HCT116 (cell line): Measurements from ENCODE around the gene PLAGL2. TPM values are rescaled to one million over a fixed set of nuclear protein-coding genes. Genes with fewer than 3 reads are reported as not detected.

ENCODE experiments used
- ATAC-seq: fragments of 200-7000 bp; cut with Tn5 transposase; 2 replicates; pipeline ENCODE4 v1.9.1; 2020; ENCODE audit warnings: mild to moderate bottlenecking, moderate library complexity
- BruUV-seq: library from RNA; stranded (reverse); fragments of 400-500 nt; replicated peaks from 2 replicates; lab custom pipeline; 2021; lab: Mats Ljungman, UMichigan
- CTCF ChIA-PET: fragments of 300-600 bp; sonication (Branson Sonifier 250); formaldehyde crosslinking; loops from one replicate; lab custom pipeline; 2021; ENCODE audit warnings: antibody characterized with exemption; lab: Charles Lee
- POLR2A ChIA-PET: fragments of 300-600, 350-600 bp; sonication (Branson Sonifier 250); formaldehyde crosslinking; loops from one replicate; lab custom pipeline; 2021; ENCODE audit warnings: antibody characterized with exemption; lab: Charles Lee
- RAD21 ChIA-PET, 2 experiments: fragments of 300-600 bp; sonication (Branson Sonifier 250); formaldehyde crosslinking; loops; one replicate each; lab custom pipeline; 2023; ENCODE audit warnings: low total read pairs in 2 of 2; ENCODE audit not compliant: uncharacterized antibody in 2 of 2, unreplicated experiment in 2 of 2, low non-redundant PET in 1 of 2; lab: Charles Lee
- DNase-seq: peaks from one replicate; pipeline ENCODE4 v3.0.0-alpha.2; 2010; ENCODE audit warnings: low read depth, low spot score
- H2AFZ ChIP-seq: fragments of 200-600 bp; shearing (Covaris generic), sonication (generic); 2 replicates; pipeline ENCODE4 v1.6.1; 2017; ENCODE audit warnings: low read depth, mixed run types, mixed read lengths, antibody characterized with exemption, low read length; ENCODE audit not compliant: poor library complexity, severe bottlenecking
- H3K27ac ChIP-seq: 2 replicates; pipeline ENCODE4 v1.5.1; 2012; ENCODE audit warnings: low read depth, low read length
- H3K27me3 ChIP-seq: fragments of 200-600 bp; sonication (generic); 2 replicates; pipeline ENCODE4 v1.6.1; 2016; ENCODE audit warnings: mixed run types, low read length, mixed read lengths; ENCODE audit not compliant: insufficient read depth
- H3K36me3 ChIP-seq, 2 experiments: fragments of 200-500 bp in 1 of 2; fragments of 200-600 bp in 1 of 2; sonication (Bioruptor generic) in 1 of 2; sonication (generic) in 1 of 2; 2 replicates each; pipeline versions ENCODE4 v1.5.1 to v1.6.1; 2014 to 2016; ENCODE audit warnings: low read length in 2 of 2, inconsistent platforms in 1 of 2, mixed read lengths in 1 of 2, mixed run types in 1 of 2; ENCODE audit not compliant: insufficient read depth in 2 of 2, control insufficient read depth in 1 of 2
- H3K4me1 ChIP-seq, 2 experiments: fragments of 200-600 bp in 1 of 2; sonication (generic) in 1 of 2; 2 replicates each; pipeline versions ENCODE4 v1.5.1 to v1.6.1; 2012 to 2017; ENCODE audit warnings: low read length in 2 of 2, inconsistent platforms in 1 of 2, mild to moderate bottlenecking in 1 of 2, mixed read lengths in 1 of 2, mixed run types in 1 of 2, moderate library complexity in 1 of 2; ENCODE audit not compliant: insufficient read depth in 2 of 2, control insufficient read depth in 1 of 2
- H3K4me2 ChIP-seq: fragments of 200-600 bp; sonication (generic); 2 replicates; pipeline ENCODE4 v1.6.1; 2017; ENCODE audit warnings: mixed run types, low read length, mixed read lengths
- H3K4me3 ChIP-seq, 2 experiments: fragments of 200-600 bp in 1 of 2; sonication (generic) in 1 of 2; replicated peaks in 1 of 2; 2 replicates each; pipeline ENCODE4 v1.5.1; 2011 to 2016; ENCODE audit warnings: low read length in 2 of 2, control low read depth in 1 of 2, low read depth in 1 of 2, mild to moderate bottlenecking in 1 of 2, mixed read lengths in 1 of 2, mixed run types in 1 of 2
- H3K79me2 ChIP-seq: fragments of 200-600 bp; sonication (generic); 2 replicates; pipeline ENCODE4 v1.6.1; 2017; ENCODE audit warnings: mild to moderate bottlenecking, mixed run types, low read length, moderate library complexity, mixed read lengths; ENCODE audit not compliant: insufficient read depth
- H3K9ac ChIP-seq: fragments of 200-600 bp; sonication (generic); 2 replicates; pipeline ENCODE4 v1.6.1; 2016; ENCODE audit warnings: low read length, mixed read lengths
- H3K9me2 ChIP-seq: fragments of 200-600 bp; sonication (generic), shearing (Covaris generic); 2 replicates; pipeline ENCODE4 v1.6.1; 2017; ENCODE audit warnings: mixed run types, mild to moderate bottlenecking, moderate library complexity; ENCODE audit not compliant: insufficient read depth
- H3K9me3 ChIP-seq, 2 experiments: fragments of 200-500 bp in 1 of 2; fragments of 200-600 bp in 1 of 2; sonication (Bioruptor generic) in 1 of 2; sonication (generic) in 1 of 2; 2 replicates each; pipeline ENCODE4 v1.6.1; 2014 to 2017; ENCODE audit warnings: low read length in 2 of 2, mixed read lengths in 2 of 2, inconsistent platforms in 1 of 2, low read depth in 1 of 2, mild to moderate bottlenecking in 1 of 2, mixed run types in 1 of 2, moderate library complexity in 1 of 2; ENCODE audit not compliant: control insufficient read depth in 1 of 2, insufficient read depth in 1 of 2
- H4K20me1 ChIP-seq: fragments of 200-600 bp; sonication (generic), shearing (Covaris generic); 2 replicates; pipeline ENCODE4 v1.6.1; 2017; ENCODE audit warnings: mixed run types, mild to moderate bottlenecking, moderate library complexity; ENCODE audit not compliant: insufficient read depth
- ATF3 ChIP-seq: IDR thresholded peaks from 2 replicates; pipeline ENCODE4 v1.6.1; 2012
- EGR1 ChIP-seq: IDR thresholded peaks from 2 replicates; pipeline ENCODE4 v1.6.1; 2012; ENCODE audit warnings: low read depth
- EZH2 ChIP-seq: fragments of 200-600 bp; sonication (generic); IDR thresholded peaks from 2 replicates; pipeline ENCODE4 v1.6.1; 2017; ENCODE audit warnings: antibody characterized with exemption, mixed run types
- FOSL1 ChIP-seq: IDR thresholded peaks from 2 replicates; pipeline ENCODE4 v1.6.1; 2012; ENCODE audit warnings: low read depth
- JUND ChIP-seq: IDR thresholded peaks from 2 replicates; pipeline ENCODE4 v1.6.1; 2012
- MAX ChIP-seq: IDR thresholded peaks from 2 replicates; pipeline ENCODE4 v1.6.1; 2012
- POLR2A ChIP-seq: IDR thresholded peaks from 2 replicates; pipeline ENCODE4 v1.7.0; 2011; ENCODE audit warnings: borderline replicate concordance; ENCODE audit not compliant: insufficient read depth, insufficient read length; ENCODE audit errors: extremely low read depth
- RAD21 ChIP-seq: IDR thresholded peaks from 2 replicates; pipeline ENCODE4 v1.6.1; 2012; ENCODE audit warnings: low read depth, mild to moderate bottlenecking
- SIN3A ChIP-seq: IDR thresholded peaks from 2 replicates; pipeline ENCODE4 v1.6.1; 2012; ENCODE audit warnings: low read depth
- YY1 ChIP-seq: IDR thresholded peaks from 2 replicates; pipeline ENCODE4 v1.6.1; 2011; ENCODE audit warnings: low read length, low read depth, moderate library complexity, mild to moderate bottlenecking; ENCODE audit not compliant: insufficient replicate concordance; ENCODE audit errors: extremely low read depth
- intact Hi-C: fragments of 100-400 bp; cut with micrococcal nuclease; formaldehyde crosslinking; loops from 2 replicates; pipeline ENCODE4 v1.10.0; 2022
- total RNA-seq: library from RNA; stranded (reverse); gene quantifications from one replicate; pipeline ENCODE4 v1.2.1, GENCODE V29; 2021; ENCODE audit not compliant: unreplicated experiment

PLAGL2 gene
- total RNA-seq, 1 experiment from 2014 or later: 18.3 TPM

GRCh38 chr20:32227306-32227705 is 19.8 kb upstream of the PLAGL2 start:
- Histone ChIP-seq H3K9me2 (no peaks in the 10 kb centered on the region), H3K27ac (no peak overlapping the region), H2AFZ (no peak overlapping the region), H3K4me3 (no peak overlapping the region), H3K9me3 (no peaks in the 10 kb centered on the region), H3K4me1 (no peaks in the 10 kb centered on the region), H3K79me2 (no peaks in the 10 kb centered on the region), H4K20me1 (no peaks in the 10 kb centered on the region), H3K27me3 (no peaks in the 10 kb centered on the region), H3K4me2 (no peak overlapping the region), H3K9ac (no peak overlapping the region), H3K36me3 (peaks cover 17 to 29% of the 10 kb centered on the region in 2 experiments)
- TF ChIP-seq EZH2: no peak
- TF ChIP-seq EGR1: no peak
- no peak for TF ChIP-seq JUND
- no peak for TF ChIP-seq MAX
- no peak for TF ChIP-seq YY1
- RAD21 ChIA-PET: no interaction called here
- POLR2A ChIA-PET: no interaction called here
- BruUV-seq: no TSS peak
- CTCF ChIA-PET: no interaction called here
- intact Hi-C loops: no loop called here
- DNase-seq: no peak
- ATAC-seq: no peak

DNA sequence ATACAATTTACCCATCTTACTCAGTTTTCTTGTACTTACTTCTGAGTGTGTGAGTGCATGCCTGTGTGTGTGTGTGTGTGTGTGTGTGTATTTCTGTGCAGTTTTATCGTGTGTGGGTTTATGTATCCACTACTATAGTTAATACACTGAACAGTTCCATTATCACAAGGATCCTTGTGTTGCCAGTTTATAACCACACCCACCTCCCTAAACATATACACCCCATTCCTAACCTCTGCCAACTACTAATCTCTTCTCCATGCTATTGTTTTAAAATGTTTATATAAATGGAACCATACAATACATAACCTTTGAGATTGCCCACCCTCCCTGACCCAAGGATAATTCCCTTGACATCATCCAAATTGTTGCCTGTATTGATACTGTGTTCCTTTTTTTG is 18.8 kb upstream of the PLAGL2 start:
- Histone ChIP-seq H3K9me2 (no peaks in the 10 kb centered on the region), H3K4me2 (no peak overlapping the region), H2AFZ (no peak overlapping the region), H3K9me3 (no peaks in the 10 kb centered on the region), H4K20me1 (no peaks in the 10 kb centered on the region), H3K4me3 (no peak overlapping the region), H3K9ac (no peak overlapping the region), H3K4me1 (no peaks in the 10 kb centered on the region), H3K36me3 (peaks cover 17 to 23% of the 10 kb centered on the region in 2 experiments), H3K79me2 (no peaks in the 10 kb centered on the region), H3K27ac (no peak overlapping the region), H3K27me3 (no peaks in the 10 kb centered on the region)
- RAD21 ChIA-PET: no interaction called here
- POLR2A ChIA-PET: no interaction called here
- DNase-seq: no peak
- no TSS peak for BruUV-seq
- intact Hi-C loops: no loop called here
- ATAC-seq: no peak
- CTCF ChIA-PET: no interaction called here
- TF ChIP-seq ATF3 (no peak), SIN3A (no peak), MAX (no peak), RAD21 (no peak), FOSL1 (no peak), EGR1 (no peak), POLR2A (no peak)
